HG02678 (cell line): ENCODE data around the gene OPTC.

Source experiments
- ATAC-seq: cut with Tn5 transposase; IDR thresholded peaks from one replicate; pipeline ENCODE4 v1.9.1; 2021; ENCODE audit warnings: mild to moderate bottlenecking, moderate library complexity; ENCODE audit not compliant: unreplicated experiment

Gene OPTC

GRCh38 chr1:203531063-203531462, 37.1 kb downstream of the OPTC start:
- ATAC-seq, result no peak

GRCh38 chr1:203534012-203534411, 40.1 kb downstream of the OPTC start:
- ATAC-seq, result no peak

GRCh38 chr1:203534526-203534925, 40.6 kb downstream of the OPTC start:
- no peak for ATAC-seq

- ATAC-seq, result no peak
Measured at GRCh38 chr1:203536575-203536974, 42.6 kb downstream of the OPTC start.

- ATAC-seq, result no peak
Measured at GRCh38 chr1:203536980-203537455, 43.1 kb downstream of the OPTC start.

GRCh38 chr1:203537806-203538464, 44.0 kb downstream of the OPTC start:
- ATAC-seq, result no peak

- no peak for ATAC-seq
Measured at GRCh38 chr1:203538726-203539125, 44.8 kb downstream of the OPTC start.

GRCh38 chr1:203539831-203540546, 46.0 kb downstream of the OPTC start:
- ATAC-seq, result no peak

- ATAC-seq, result no peak
Measured at GRCh38 chr1:203544485-203544884, 50.5 kb downstream of the OPTC start.

GRCh38 chr1:203544978-203545816, 51.2 kb downstream of the OPTC start:
- no peak for ATAC-seq

- no peak for ATAC-seq
Measured at GRCh38 chr1:203546274-203546673, 52.3 kb downstream of the OPTC start.

GRCh38 chr1:203547147-203547546, 53.2 kb downstream of the OPTC start:
- no peak for ATAC-seq

- ATAC-seq, result no peak
Measured at GRCh38 chr1:203547771-203548421, 53.9 kb downstream of the OPTC start.

GRCh38 chr1:203548892-203549291, 54.9 kb downstream of the OPTC start:
- no peak for ATAC-seq

- ATAC-seq, result no peak
Measured at GRCh38 chr1:203549309-203549708, 55.4 kb downstream of the OPTC start.

GRCh38 chr1:203550846-203551245, 56.9 kb downstream of the OPTC start:
- no peak for ATAC-seq

- ATAC-seq, result no peak
Measured at GRCh38 chr1:203551550-203551949, 57.6 kb downstream of the OPTC start.

GRCh38 chr1:203553496-203553895, 59.5 kb downstream of the OPTC start:
- ATAC-seq, result no peak

- ATAC-seq, result no peak
Measured at GRCh38 chr1:203554071-203554470, 60.1 kb downstream of the OPTC start.

- no peak for ATAC-seq
Measured at GRCh38 chr1:203555076-203555475, 61.1 kb downstream of the OPTC start.

GRCh38 chr1:203555511-203556046, 61.6 kb downstream of the OPTC start:
- ATAC-seq, result no peak
